ENCODE data around the gene MX1. TPM values are rescaled to one million over a fixed set of nuclear protein-coding genes. Genes with fewer than 3 reads are reported as not detected.
"Not testable (repeated sequence)": the region's sequence is repeated elsewhere in the genome, so short reads cannot be mapped to it uniquely, and the experiment has no call there.

Gene MX1
- total and polyA plus RNA-seq, 7 donors = 2.2 to 14.9 (median 3.8) TPM

DNA sequence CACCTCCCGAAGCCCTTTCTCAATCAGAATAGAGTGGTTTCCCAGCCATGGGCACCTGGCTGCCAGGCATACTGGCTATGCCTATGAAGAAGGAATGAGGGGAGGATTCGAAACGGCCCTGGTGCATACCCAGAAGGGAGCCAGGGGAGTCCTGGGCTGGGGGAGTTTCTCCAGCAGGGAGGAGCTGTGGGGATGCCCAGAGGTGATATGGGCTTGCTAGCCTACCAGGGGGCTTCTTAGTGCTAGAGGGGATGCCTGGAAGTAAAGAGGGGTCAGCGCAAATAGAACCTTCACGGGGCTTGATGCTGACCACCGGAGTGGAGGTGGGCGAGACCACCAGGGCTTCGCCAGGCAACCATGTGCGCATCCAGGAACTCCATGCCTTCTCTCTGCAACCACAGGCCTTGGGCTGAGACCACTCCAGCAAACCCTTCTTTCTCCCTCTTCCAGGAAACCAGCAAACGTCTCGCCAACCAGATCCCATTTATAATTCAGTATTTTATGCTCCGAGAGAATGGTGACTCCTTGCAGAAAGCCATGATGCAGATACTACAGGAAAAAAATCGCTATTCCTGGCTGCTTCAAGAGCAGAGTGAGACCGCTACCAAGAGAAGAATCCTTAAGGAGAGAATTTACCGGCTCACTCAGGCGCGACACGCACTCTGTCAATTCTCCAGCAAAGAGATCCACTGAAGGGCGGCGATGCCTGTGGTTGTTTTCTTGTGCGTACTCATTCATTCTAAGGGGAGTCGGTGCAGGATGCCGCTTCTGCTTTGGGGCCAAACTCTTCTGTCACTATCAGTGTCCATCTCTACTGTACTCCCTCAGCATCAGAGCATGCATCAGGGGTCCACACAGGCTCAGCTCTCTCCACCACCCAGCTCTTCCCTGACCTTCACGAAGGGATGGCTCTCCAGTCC is 18.2 kb upstream of the MX1 start:
- Histone ChIP-seq H3K36me3 (ENCODE audit: insufficient read depth in 1 of 2, low read depth in 1 of 2) (no peaks in the 10 kb centered on the region), H3K9me3 (no peaks in the 10 kb centered on the region), H3K4me3 (no peak overlapping the region)

DNA sequence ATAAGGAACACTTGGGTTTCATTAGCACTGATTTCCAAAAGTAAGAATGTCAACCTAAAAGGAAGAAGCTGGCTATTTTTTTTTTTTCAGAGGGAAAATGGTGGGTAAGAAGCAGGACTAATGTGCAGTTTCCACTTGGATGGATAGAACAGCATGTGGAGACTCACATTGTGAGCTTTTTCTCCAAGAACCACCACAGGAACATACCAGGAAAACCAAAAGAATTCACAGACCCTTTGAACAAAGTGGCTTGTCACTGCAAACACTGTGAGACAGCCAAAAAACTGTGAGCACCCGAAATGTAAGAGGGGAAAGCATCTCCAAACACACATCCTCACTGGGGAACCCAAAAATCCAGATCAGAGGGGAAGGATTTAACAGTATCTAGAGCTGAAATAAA is 15.7 kb upstream of the MX1 start:
- DNase-seq (no peak), ATAC-seq (no peak)
- Histone ChIP-seq H3K4me3 (no peak overlapping the region), H3K27me3 (ENCODE audit: insufficient read depth in 3 of 3, low read length in 2 of 3) (no peaks in the 10 kb centered on the region), H3K27ac (no peak overlapping the region), H3K4me1 (no peaks in the 10 kb centered on the region), H3K36me3 (ENCODE audit: insufficient read depth in 1 of 2, low read depth in 1 of 2) (no peaks in the 10 kb centered on the region), H3K9me3 (peaks cover 3% of the 10 kb centered on the region)
- TF ChIP-seq, protein P1, sequence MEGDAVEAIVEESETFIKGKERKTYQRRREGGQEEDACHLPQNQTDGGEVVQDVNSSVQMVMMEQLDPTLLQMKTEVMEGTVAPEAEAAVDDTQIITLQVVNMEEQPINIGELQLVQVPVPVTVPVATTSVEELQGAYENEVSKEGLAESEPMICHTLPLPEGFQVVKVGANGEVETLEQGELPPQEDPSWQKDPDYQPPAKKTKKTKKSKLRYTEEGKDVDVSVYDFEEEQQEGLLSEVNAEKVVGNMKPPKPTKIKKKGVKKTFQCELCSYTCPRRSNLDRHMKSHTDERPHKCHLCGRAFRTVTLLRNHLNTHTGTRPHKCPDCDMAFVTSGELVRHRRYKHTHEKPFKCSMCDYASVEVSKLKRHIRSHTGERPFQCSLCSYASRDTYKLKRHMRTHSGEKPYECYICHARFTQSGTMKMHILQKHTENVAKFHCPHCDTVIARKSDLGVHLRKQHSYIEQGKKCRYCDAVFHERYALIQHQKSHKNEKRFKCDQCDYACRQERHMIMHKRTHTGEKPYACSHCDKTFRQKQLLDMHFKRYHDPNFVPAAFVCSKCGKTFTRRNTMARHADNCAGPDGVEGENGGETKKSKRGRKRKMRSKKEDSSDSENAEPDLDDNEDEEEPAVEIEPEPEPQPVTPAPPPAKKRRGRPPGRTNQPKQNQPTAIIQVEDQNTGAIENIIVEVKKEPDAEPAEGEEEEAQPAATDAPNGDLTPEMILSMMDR (IDR thresholded peaks at IDR 0.05) = no peak
- intact Hi-C loops (cut with DNase I) = no loop called here
- WGBS, 3 donors = 40 to 64% (median 52%) methylated on average over 1 of the region's 1 CpG

More for the DNA sequence above, 18.2 kb upstream of the MX1 start:
- WGBS, 3 donors = 87 to 89% (median 88%) methylated on average over 23 to 24 of the region's 24 CpGs
- DNase-seq = no peak
- ATAC-seq = no peak
- Histone ChIP-seq H3K27me3 (ENCODE audit: insufficient read depth in 3 of 3, low read length in 2 of 3) (no peaks in the 10 kb centered on the region), H3K27ac (no peak overlapping the region), H3K4me1 (no peaks in the 10 kb centered on the region)
- intact Hi-C loops (cut with DNase I) = no loop called here
- TF ChIP-seq, protein P1 (IDR thresholded peaks at IDR 0.05) = no peak

DNA sequence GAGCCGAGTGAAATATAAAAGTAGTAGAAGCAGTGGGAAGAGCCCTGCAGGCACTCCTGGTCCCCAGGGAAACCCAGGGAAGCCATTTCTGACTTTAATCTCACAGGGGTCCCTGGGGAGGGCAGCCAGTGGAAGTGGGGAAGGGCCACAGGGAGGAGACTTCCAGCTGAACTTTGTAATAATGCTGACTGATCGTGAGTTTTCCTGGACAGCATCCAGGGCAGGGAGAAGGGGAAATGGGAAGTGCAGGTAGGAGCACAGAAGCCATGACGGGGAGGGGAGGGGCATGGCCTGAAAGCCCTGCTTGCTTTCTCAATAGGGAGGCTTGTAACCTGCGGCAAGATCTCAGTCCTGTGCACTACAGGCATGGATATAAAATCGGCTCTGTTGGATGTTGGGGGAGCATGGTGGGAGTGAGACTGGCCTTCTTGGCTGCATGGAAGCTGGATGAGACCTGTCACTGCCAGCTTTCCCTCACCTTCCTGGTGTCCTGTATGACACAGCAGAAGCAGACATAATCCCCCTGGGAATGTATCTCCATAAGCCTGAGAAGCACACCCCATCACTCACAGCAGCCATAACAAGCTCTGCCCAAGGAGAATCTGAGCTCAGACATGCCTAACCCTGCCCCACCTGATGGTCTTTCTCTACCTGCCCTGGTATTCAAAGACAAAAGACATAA is 15.1 kb upstream of the MX1 start:
- no peaks in the 10 kb centered on the region for H3K27me3 ChIP-seq (ENCODE audit: insufficient read depth in 3 of 3, low read length in 2 of 3)
- TF ChIP-seq, protein P1 (IDR thresholded peaks at IDR 0.05) = no peak
- no peak overlapping the region for H3K27ac ChIP-seq
- no peaks in the 10 kb centered on the region for H3K4me1 ChIP-seq
- no peak for ATAC-seq
- peaks cover 3% of the 10 kb centered on the region for H3K9me3 ChIP-seq
- H3K36me3 ChIP-seq (ENCODE audit: insufficient read depth in 1 of 2, low read depth in 1 of 2) = no peaks in the 10 kb centered on the region
- no peak overlapping the region for H3K4me3 ChIP-seq
- intact Hi-C loops (cut with DNase I) = no loop called here
- DNase-seq = no peak
- WGBS, 3 donors = 66 to 69% (median 68%) methylated on average over 5 of the region's 5 CpGs

GRCh38 chr21:41411449-41412089 is 14.5 kb upstream of the MX1 start:
- no peak overlapping the region for H3K4me3 ChIP-seq
- no peak for ATAC-seq
- H3K27me3 ChIP-seq (ENCODE audit: insufficient read depth in 3 of 3, low read length in 2 of 3) = no peaks in the 10 kb centered on the region
- no peaks in the 10 kb centered on the region for H3K4me1 ChIP-seq
- TF ChIP-seq, protein P1 (IDR thresholded peaks at IDR 0.05) = peak; percentile 11
- no peak overlapping the region for H3K27ac ChIP-seq
- no peaks in the 10 kb centered on the region for H3K36me3 ChIP-seq (ENCODE audit: insufficient read depth in 1 of 2, low read depth in 1 of 2)
- intact Hi-C loops (cut with DNase I) = no loop called here
- no peak for DNase-seq
- H3K9me3 ChIP-seq = peaks cover 3% of the 10 kb centered on the region
- 68 to 75% (median 71%) methylated on average over 5 of the region's 5 CpGs for WGBS, 3 donors

GRCh38 chr21:41417505-41417904 is 8.5 kb upstream of the MX1 start:
- H3K27ac ChIP-seq; H3K4me3 ChIP-seq; H3K9me3 ChIP-seq; intact Hi-C loops (cut with DNase I); H3K27me3 ChIP-seq (ENCODE audit: insufficient read depth in 3 of 3, low read length in 2 of 3); DNase-seq; H3K36me3 ChIP-seq (ENCODE audit: insufficient read depth in 1 of 2, low read depth in 1 of 2); ATAC-seq; H3K4me1 ChIP-seq: not testable (repeated sequence)
- WGBS, 3 donors = 79 to 87% (median 83%) methylated on average over 2 of the region's 2 CpGs
